ENCODE data around the gene APOE. TPM values are rescaled to one million over a fixed set of nuclear protein-coding genes. Genes with fewer than 3 reads are reported as not detected.
A peak's percentile ranks its signal among the peaks of the same experiment; 100 is the strongest.

The APOE gene
- total and polyA plus RNA-seq, 8 donors: 3.1 to 379 (median 17.2) TPM

- WGBS, 2 donors: 95% methylated on average over 6 of the region's 6 CpGs
- no peak overlapping the region for H3K27ac ChIP-seq
- H3K27me3 ChIP-seq: no peaks in the 10 kb centered on the region
- ATAC-seq (no peak), FAIRE-seq (no peak), DNase-seq (no peak)
- H3K4me3 ChIP-seq: no peak overlapping the region
- H3K4me1 ChIP-seq: peaks cover 6 to 14% (median 10%) of the 10 kb centered on the region in 3 donors
- TF ChIP-seq CTCF (IDR thresholded peaks at IDR 0.05): no peak
- no peaks in the 10 kb centered on the region for H3K9me3 ChIP-seq
- H3K36me3 ChIP-seq: peaks cover 0 to 12% (median 6%) of the 10 kb centered on the region in 3 donors
- intact Hi-C loops (cut with DNase I): no loop called here
Observed at GRCh38 chr19:44894052-44894400, 11.6 kb upstream of the APOE start.

GRCh38 chr19:44894946-44895345, 10.7 kb upstream of the APOE start:
- FAIRE-seq: no peak
- DNase-seq: no peak
- no peaks in the 10 kb centered on the region for H3K27me3 ChIP-seq
- H3K36me3 ChIP-seq: peaks cover 0 to 12% (median 6%) of the 10 kb centered on the region in 3 donors
- 74 to 78% methylated on average over 9 of the region's 9 CpGs for WGBS, 2 donors
- no peak for ATAC-seq
- H3K4me1 ChIP-seq: peaks cover 1 to 10% (median 5%) of the 10 kb centered on the region in 3 donors
- no peak overlapping the region for H3K27ac ChIP-seq
- H3K4me3 ChIP-seq: no peak overlapping the region
- intact Hi-C loops (cut with DNase I): no loop called here
- no peak for TF ChIP-seq CTCF (IDR thresholded peaks at IDR 0.05)
- no peaks in the 10 kb centered on the region for H3K9me3 ChIP-seq

- WGBS, 2 donors: 89 to 94% methylated on average over 8 of the region's 8 CpGs
- no peak for TF ChIP-seq CTCF (IDR thresholded peaks at IDR 0.05)
- Histone ChIP-seq H3K27ac (no peak overlapping the region), H3K36me3 (peaks cover 0 to 28% (median 6%) of the 10 kb centered on the region in 3 donors), H3K4me1 (no peaks in the 10 kb centered on the region), H3K9me3 (no peaks in the 10 kb centered on the region), H3K27me3 (no peaks in the 10 kb centered on the region), H3K4me3 (no peak overlapping the region)
- ATAC-seq: no peak
- intact Hi-C loops (cut with DNase I): no loop called here
- DNase-seq: no peak
- FAIRE-seq: no peak
Observed at GRCh38 chr19:44897835-44898234, 7.8 kb upstream of the APOE start.

DNA sequence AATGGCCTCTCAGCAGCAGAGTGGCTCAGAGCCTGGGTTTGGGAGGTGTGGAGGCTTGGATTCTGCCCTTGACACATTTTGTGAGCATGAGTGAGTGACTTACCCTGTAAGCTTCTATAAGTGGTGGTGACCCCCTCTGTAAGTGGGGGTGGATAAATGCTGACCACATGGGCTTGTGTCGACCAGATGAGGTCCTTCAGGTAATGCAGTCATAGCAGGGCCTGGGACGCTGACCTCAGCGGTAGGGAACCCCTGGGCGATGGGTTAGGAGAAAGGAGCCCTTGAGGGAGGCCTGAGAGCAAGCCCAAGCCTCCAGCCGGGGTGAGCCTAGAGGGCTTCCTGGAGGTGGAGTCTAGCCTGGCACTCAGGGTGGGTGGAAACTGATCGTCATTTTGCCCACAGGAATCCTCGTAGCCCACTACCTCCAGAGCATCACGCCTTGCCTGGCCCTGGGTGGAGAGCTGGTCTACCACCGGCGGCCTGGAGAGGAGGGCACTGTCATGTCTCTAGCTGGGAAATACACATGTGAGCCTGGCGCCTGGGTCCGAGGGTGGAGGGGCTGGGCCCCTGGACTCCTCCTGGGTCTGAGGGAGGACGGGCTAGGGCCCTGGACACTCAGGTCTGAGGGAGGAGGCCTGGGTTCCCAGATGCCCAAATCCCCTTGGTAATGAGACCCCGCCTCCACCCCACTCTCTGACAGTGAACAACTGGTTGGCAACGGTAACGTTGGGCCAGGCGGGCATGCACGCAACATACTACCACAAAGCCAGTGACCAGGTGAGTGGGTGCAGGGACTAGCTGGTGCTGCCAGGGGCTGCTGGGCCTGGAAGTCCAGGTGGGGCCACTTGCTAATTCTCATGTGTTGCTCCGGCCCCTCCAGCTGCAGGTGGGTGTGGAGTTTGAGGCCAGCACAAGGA, 5.0 kb upstream of the APOE start:
- no peak for TF ChIP-seq CTCF (IDR thresholded peaks at IDR 0.05)
- H3K4me1 ChIP-seq: peaks cover 4 to 10% (median 5%) of the 10 kb centered on the region in 3 donors
- H3K4me3 ChIP-seq: no peak overlapping the region
- H3K27ac ChIP-seq: no peak overlapping the region
- FAIRE-seq: no peak
- no peak for ATAC-seq
- 91 to 95% methylated on average over 19 of the region's 19 CpGs for WGBS, 2 donors
- DNase-seq: peak in 1 of 6 donors; percentile 67
- intact Hi-C loops (cut with DNase I): loop anchor here in 2 of 3 donors (5.0 to 10.0 kb wide), 2 partner anchors 52 to 154 kb away; no protein-coding TSS in a partner anchor
- H3K9me3 ChIP-seq: no peaks in the 10 kb centered on the region
- H3K27me3 ChIP-seq: no peaks in the 10 kb centered on the region
- H3K36me3 ChIP-seq: peaks cover 0 to 21% (median 0%) of the 10 kb centered on the region in 3 donors

GRCh38 chr19:44903216-44903601, 2.4 kb upstream of the APOE start:
- intact Hi-C loops (cut with DNase I): loop anchor here in 2 of 3 donors (5.0 to 10.0 kb wide), 2 partner anchors 49 to 152 kb away; no protein-coding TSS in a partner anchor
- Histone ChIP-seq H3K4me3 (no peak overlapping the region), H3K27ac (no peak overlapping the region), H3K9me3 (no peaks in the 10 kb centered on the region), H3K36me3 (peaks cover 0 to 16% (median 0%) of the 10 kb centered on the region in 3 donors), H3K4me1 (peaks cover 4 to 10% (median 5%) of the 10 kb centered on the region in 3 donors), H3K27me3 (no peaks in the 10 kb centered on the region)
- DNase-seq (no peak), ATAC-seq (peak in 1 of 4 donors; percentile 3), FAIRE-seq (no peak)
- no peak for TF ChIP-seq CTCF (IDR thresholded peaks at IDR 0.05)
- whole genome bisulfite sequencing, 2 donors: 68 to 77% methylated on average over 13 to 15 of the region's 15 CpGs

Data from pancreas (tissue), 10 donors.